IPS DF 19.7 (cell line): ENCODE measurements around the gene IL11.

Source experiments
- DNase-seq: peaks from one replicate; pipeline ENCODE4 v3.0.0-alpha.2; 2013; ENCODE audit warnings: low read depth, low spot score

Gene IL11

GRCh38 chr19:55325172-55325571, 45.1 kb downstream of the IL11 start, which contains the start of gene TMEM150B:
Gene TMEM150B, minus strand, starts transcription at chr19:55325341. Its CDS starts 4,305 bp downstream, at chr19:55321036.
- no peak for DNase-seq

- DNase-seq, result no peak
These were observed 45.6 kb downstream of the IL11 start for GRCh38 chr19:55324662-55325061.

DNA sequence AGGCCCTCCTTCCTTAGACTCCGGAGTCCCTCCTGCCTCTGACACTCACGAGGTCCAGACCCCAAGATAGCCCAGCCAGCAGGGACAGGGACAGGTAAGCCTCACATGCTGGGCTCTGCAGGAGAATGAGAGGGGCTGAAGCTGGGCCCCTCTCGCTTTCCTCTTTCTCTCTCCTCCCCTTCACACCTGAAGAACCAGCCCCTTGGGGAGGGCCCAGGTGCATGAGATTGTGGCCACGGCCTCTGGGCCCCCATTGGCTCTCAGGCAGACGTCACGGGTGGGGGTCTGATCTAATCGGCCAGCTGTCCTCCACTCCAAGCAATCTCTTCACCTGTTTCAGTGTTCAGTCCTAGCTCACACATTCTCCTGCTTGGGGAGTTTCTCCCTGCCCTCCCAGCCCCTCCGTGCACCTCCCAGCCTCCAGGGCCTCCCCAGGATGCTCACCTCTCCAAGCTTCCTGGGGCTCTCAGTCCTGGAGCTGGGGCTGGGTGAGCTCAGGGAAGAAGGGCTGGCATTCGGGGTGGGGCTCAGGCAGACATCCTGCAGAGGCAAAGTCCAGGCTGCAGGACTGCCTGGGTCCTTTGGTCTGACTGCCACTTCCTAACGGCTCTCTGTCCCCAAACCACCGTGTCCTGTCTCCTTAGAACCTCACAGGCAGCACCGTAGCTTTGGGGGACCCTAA, 47.9 kb downstream of the IL11 start:
- no peak for DNase-seq

GRCh38 chr19:55321466-55322137, 48.7 kb downstream of the IL11 start:
- no peak for DNase-seq

- no peak for DNase-seq
These were observed 49.3 kb downstream of the IL11 start for GRCh38 chr19:55320844-55321419.

DNA sequence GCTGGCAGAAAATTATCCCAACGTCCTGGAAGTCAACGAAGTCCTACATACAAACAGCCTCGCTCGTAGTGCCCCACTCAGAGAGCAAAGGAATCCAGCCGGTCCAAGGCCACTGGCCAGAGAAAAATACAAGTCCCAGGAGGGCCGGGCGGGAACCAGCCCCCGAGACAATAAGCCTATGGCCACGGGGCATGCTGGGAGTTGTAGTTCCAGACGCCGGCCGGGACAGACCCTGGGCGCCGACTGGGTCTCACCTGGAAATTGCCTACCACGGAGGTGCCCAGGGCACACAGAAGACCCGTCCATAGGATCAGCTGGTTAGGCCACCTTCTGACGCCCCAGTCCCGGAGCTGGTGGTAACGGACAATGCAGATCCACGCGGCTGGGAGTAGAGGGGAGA, 50.5 kb downstream of the IL11 start:
- peak; percentile 54 for DNase-seq

GRCh38 chr19:55316646-55317045, 53.6 kb downstream of the IL11 start:
- no peak for DNase-seq

GRCh38 chr19:55315956-55316525, 54.2 kb downstream of the IL11 start:
- no peak for DNase-seq

DNA sequence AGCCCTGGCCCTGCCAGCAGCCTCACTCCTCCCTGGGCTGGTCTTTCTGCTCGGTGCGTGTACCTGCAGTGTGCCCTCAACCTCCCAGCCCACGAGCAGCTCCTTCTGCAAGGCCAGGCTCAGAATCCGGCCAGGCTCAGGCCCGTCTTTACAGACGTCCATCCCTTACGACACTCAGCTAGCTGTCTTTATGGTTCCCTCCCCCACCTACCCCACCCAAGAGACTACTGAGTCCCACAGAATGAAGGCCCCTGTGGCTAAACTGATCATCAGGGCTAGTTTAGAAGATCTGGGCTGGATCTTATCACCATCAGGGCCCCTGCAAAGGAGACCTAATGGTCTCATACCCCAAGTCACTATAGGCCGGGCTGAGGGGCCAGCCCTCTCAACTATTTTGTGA, 55.9 kb downstream of the IL11 start:
- DNase-seq, result no peak
